Measurements from ENCODE around the gene C10orf95. TPM values are rescaled to one million over a fixed set of nuclear protein-coding genes. Genes with fewer than 3 reads are reported as not detected.
A peak's percentile ranks its signal among the peaks of the same experiment; 100 is the strongest.

Gene C10orf95
- total and polyA plus RNA-seq, 2 of the 13 experiments (the other 11 are each of a cell fraction or from before 2014, with no cell fraction given) = 0.05 to 0.07 TPM

DNA sequence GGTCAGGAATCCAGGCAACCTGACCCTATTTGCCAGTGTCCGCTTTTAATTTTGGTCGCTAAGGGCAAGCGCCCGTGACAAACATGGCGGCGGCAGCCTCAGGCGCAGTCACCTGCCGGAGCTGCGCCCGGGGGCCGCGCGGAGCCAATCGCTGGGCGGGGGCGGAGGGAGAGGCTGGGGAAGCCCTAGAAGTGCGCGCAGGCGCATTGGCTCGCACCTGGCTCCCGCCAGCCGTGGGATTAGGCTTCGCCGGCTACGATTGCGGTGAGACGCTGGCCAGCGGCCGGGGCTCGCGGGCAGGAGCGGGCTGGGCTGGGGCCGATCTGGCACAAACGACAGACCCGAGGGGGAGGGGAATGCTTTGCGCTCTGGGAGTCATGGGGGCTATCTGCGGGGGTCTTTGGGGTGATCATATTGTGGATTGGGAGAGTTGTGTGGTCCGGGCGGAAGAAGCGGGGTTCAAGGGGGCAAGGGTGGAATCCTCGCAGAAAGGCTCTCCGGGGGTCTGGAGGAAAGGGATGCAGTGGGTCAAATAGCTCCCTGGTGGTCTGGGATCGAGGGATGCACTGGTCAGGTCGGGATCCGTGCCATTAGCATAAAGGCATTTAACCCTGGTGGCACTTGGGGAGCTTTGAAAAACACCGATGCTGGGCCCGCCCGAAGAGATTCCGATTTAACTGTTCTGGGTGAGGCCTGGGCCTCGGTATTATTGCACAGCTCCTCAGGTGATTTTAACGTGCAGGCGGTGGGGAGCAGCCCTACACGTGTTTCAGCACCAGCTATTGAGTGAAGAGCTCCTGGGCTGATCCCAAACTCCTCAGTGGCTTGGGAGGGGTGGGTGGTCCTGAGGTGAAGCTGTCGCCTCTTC is 10.1 kb upstream of the C10orf95 start (continued):
- TF ChIP-seq, protein P1, sequence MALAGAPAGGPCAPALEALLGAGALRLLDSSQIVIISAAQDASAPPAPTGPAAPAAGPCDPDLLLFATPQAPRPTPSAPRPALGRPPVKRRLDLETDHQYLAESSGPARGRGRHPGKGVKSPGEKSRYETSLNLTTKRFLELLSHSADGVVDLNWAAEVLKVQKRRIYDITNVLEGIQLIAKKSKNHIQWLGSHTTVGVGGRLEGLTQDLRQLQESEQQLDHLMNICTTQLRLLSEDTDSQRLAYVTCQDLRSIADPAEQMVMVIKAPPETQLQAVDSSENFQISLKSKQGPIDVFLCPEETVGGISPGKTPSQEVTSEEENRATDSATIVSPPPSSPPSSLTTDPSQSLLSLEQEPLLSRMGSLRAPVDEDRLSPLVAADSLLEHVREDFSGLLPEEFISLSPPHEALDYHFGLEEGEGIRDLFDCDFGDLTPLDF (CRISPR knock-in tag; IDR thresholded peaks at IDR 0.05) = peak; percentile 65; the same call in 1 of the 2 replicates
- TF ChIP-seq, protein P2, sequence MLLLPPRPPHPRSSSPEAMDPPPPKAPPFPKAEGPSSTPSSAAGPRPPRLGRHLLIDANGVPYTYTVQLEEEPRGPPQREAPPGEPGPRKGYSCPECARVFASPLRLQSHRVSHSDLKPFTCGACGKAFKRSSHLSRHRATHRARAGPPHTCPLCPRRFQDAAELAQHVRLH (CRISPR knock-in tag; IDR thresholded peaks at IDR 0.05; ENCODE audit: borderline replicate concordance, low read depth) = no peak
- TF ChIP-seq ZNF3 (CRISPR knock-in tag; IDR thresholded peaks at IDR 0.05) = no peak
- no peak for TF ChIP-seq RCOR2 (CRISPR knock-in tag; IDR thresholded peaks at IDR 0.05)
- no peak for TF ChIP-seq ZNF792 (CRISPR knock-in tag; IDR thresholded peaks at IDR 0.05)
- 0 out of 2 replicates have a peak, but pooled peaks have one; percentile 74 for TF ChIP-seq ZNF430 (CRISPR knock-in tag; IDR thresholded peaks at IDR 0.05)
- TF ChIP-seq, protein P3, sequence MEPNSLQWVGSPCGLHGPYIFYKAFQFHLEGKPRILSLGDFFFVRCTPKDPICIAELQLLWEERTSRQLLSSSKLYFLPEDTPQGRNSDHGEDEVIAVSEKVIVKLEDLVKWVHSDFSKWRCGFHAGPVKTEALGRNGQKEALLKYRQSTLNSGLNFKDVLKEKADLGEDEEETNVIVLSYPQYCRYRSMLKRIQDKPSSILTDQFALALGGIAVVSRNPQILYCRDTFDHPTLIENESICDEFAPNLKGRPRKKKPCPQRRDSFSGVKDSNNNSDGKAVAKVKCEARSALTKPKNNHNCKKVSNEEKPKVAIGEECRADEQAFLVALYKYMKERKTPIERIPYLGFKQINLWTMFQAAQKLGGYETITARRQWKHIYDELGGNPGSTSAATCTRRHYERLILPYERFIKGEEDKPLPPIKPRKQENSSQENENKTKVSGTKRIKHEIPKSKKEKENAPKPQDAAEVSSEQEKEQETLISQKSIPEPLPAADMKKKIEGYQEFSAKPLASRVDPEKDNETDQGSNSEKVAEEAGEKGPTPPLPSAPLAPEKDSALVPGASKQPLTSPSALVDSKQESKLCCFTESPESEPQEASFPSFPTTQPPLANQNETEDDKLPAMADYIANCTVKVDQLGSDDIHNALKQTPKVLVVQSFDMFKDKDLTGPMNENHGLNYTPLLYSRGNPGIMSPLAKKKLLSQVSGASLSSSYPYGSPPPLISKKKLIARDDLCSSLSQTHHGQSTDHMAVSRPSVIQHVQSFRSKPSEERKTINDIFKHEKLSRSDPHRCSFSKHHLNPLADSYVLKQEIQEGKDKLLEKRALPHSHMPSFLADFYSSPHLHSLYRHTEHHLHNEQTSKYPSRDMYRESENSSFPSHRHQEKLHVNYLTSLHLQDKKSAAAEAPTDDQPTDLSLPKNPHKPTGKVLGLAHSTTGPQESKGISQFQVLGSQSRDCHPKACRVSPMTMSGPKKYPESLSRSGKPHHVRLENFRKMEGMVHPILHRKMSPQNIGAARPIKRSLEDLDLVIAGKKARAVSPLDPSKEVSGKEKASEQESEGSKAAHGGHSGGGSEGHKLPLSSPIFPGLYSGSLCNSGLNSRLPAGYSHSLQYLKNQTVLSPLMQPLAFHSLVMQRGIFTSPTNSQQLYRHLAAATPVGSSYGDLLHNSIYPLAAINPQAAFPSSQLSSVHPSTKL (CRISPR knock-in tag; IDR thresholded peaks at IDR 0.05) = peak; percentile 32; the same call in 1 of the 2 replicates
- TF ChIP-seq ZNF446 (CRISPR knock-in tag; IDR thresholded peaks at IDR 0.05) = no peak
- peak; percentile 83 for TF ChIP-seq MIER2 (CRISPR knock-in tag; IDR thresholded peaks at IDR 0.05)
- TF ChIP-seq SAFB2 (CRISPR knock-in tag; IDR thresholded peaks at IDR 0.05; ENCODE audit: borderline replicate concordance, low read depth) = no peak; the same call in 1 of the 2 replicates
- TF ChIP-seq, protein P4, sequence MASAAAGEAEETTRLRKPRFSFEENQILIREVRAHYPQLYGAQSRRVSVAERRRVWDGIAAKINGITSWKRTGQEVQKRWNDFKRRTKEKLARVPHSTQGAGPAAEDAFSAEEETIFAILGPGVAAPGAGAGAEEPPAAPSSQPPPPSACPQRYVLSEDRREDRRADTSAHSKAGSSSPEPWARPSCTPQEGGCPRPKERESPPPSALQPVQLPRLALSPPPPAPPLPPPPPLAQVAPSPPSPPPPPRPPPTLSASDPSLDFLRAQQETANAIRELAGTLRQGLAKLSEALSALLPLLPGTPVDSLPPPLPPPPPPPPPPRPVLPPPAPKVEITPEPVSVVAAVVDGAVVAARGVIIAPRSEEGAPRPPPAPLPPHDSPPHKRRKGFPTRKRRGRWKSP (CRISPR knock-in tag; IDR thresholded peaks at IDR 0.05) = peak; percentile 73
- TF ChIP-seq ZFY (CRISPR knock-in tag; IDR thresholded peaks at IDR 0.05) = peak; percentile 25; the same call in 1 of the 2 replicates
- TF ChIP-seq, protein P5, sequence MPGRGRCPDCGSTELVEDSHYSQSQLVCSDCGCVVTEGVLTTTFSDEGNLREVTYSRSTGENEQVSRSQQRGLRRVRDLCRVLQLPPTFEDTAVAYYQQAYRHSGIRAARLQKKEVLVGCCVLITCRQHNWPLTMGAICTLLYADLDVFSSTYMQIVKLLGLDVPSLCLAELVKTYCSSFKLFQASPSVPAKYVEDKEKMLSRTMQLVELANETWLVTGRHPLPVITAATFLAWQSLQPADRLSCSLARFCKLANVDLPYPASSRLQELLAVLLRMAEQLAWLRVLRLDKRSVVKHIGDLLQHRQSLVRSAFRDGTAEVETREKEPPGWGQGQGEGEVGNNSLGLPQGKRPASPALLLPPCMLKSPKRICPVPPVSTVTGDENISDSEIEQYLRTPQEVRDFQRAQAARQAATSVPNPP (CRISPR knock-in tag; IDR thresholded peaks at IDR 0.05) = no peak
- TF ChIP-seq SSRP1 (CRISPR knock-in tag; IDR thresholded peaks at IDR 0.05) = no peak
- 0 out of 2 replicates have a peak, but pooled peaks have one; percentile 36 for TF ChIP-seq ZNF619 (CRISPR knock-in tag; IDR thresholded peaks at IDR 0.05)
- peak; percentile 42 to 70; a peak in 3 of 4 replicates for TF ChIP-seq POLR2A (IDR thresholded peaks at IDR 0.05; ENCODE audit: insufficient read depth in 1 of 2, low read depth in 2 of 2, low read length in 2 of 2)
- TF ChIP-seq, protein P6, sequence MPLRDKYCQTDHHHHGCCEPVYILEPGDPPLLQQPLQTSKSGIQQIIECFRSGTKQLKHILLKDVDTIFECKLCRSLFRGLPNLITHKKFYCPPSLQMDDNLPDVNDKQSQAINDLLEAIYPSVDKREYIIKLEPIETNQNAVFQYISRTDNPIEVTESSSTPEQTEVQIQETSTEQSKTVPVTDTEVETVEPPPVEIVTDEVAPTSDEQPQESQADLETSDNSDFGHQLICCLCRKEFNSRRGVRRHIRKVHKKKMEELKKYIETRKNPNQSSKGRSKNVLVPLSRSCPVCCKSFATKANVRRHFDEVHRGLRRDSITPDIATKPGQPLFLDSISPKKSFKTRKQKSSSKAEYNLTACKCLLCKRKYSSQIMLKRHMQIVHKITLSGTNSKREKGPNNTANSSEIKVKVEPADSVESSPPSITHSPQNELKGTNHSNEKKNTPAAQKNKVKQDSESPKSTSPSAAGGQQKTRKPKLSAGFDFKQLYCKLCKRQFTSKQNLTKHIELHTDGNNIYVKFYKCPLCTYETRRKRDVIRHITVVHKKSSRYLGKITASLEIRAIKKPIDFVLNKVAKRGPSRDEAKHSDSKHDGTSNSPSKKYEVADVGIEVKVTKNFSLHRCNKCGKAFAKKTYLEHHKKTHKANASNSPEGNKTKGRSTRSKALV (CRISPR knock-in tag; IDR thresholded peaks at IDR 0.05) = no peak
